ENCODE measurements around the gene TENM4.

- TF ChIP-seq CEBPB (IDR thresholded peaks at IDR 0.05) (no peak), FOXM1 (IDR thresholded peaks at IDR 0.05; ENCODE audit: borderline replicate concordance, low read depth) (no peak), CREB1 (IDR thresholded peaks at IDR 0.05; ENCODE audit: low read depth) (no peak), EGR1 (IDR thresholded peaks at IDR 0.05) (no peak), TAF1 (IDR thresholded peaks at IDR 0.05; ENCODE audit: low read depth) (no peak), EP300 (IDR thresholded peaks at IDR 0.05; ENCODE audit: borderline replicate concordance) (no peak), ZBTB7A (IDR thresholded peaks at IDR 0.05; ENCODE audit: low read depth) (no peak), MAX (IDR thresholded peaks at IDR 0.05) (no peak), USF1 (IDR thresholded peaks at IDR 0.05) (no peak), RAD21 (IDR thresholded peaks at IDR 0.05; ENCODE audit: low read depth) (no peak)
Measured at GRCh38 chr11:78710417-78710816, 730.4 kb downstream of the TENM4 start.

Measured in Ishikawa (cell line).